ENCODE results near the gene NLGN1.

DNA sequence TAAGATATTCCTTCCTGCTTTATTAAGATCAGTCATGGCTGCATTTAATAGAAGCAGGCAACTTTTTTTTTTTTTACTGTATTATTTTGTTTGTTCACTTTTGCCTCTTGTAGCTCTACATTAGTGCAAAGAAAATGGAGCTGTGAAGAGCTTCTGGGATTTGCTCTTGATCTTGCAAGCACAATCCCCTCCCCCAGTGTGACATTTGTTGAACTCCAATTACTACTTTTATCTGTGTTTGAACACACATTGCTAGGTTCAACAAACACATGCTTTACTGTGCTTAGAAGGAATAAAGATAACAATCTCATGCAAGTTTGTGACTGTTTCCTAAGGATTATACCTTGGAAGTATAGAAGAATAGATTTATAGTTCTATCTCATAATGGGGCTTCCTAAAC lies 648.8 kb downstream of the NLGN1 start:
- no peak for TF ChIP-seq CBX2 (IDR thresholded peaks at IDR 0.05; ENCODE audit: borderline replicate concordance, low read depth)
- no peak for TF ChIP-seq POLR2A (IDR thresholded peaks at IDR 0.05; ENCODE audit: low read length)
